ENCODE data around the gene FBP2. TPM values are rescaled to one million over a fixed set of nuclear protein-coding genes. Genes with fewer than 3 reads are reported as not detected.

FBP2 gene
- total and polyA plus RNA-seq, 2 of the 8 experiments (the other 6 are each of a cell fraction or from before 2014, with no cell fraction given): not detected

DNA sequence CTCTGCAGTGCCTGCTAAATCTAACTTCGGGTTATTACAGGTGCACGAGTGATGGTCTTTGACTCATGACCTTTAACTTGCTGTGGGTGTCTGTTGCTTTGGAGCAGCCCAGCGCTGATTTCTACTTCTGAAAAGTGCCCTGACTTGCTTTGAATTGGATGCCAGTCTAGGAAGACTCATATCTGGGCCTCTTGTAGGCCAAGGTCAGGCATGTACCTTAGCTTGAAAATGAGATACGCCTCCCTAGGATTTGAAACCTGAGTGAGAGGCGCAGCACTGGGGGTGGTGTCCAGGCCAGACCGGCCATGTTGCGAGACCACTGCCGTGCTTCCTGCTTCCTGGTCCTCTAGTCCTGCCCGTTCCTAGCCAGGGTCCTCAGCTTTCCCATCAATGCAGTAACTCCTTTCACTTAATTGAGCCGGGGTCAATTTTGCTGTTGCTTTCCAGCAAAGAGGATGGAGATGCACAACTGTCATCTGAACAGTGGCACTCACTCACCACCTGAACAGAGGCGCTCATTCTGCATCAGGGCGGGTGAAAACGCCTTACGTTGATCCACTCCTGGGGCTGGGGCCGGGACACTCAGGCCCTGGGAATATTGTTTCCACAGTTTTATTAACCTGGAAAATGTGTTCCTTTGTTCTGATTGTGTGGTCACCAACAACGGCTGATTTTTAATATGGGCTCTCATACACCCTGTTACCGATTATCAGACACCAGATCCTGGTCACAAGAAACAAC is 24.5 kb downstream of the FBP2 start:
- Histone ChIP-seq H3K23ac (ENCODE audit: insufficient read length) (no peak overlapping the region), H3K18ac (ENCODE audit: extremely low read depth, low read length) (no peak overlapping the region), H4K20me1 (replicated peaks in 1 of 2; ENCODE audit: control insufficient read depth in 1 of 2, insufficient read depth in 2 of 2, low read length in 2 of 2) (no peaks in the 10 kb centered on the region), H3K27me3 (replicated peaks in 1 of 4; ENCODE audit: control insufficient read depth in 3 of 4, extremely low read depth in 1 of 4, insufficient read depth in 3 of 4, low read length in 3 of 4) (peaks cover 0 to 2% (median 0%) of the 10 kb centered on the region in 4 experiments; a peak in 1 of 7 replicates), H3K36me3 (ENCODE audit: control insufficient read depth in 2 of 4, insufficient read depth in 4 of 4, low read length in 3 of 4) (0 out of 8 replicates have a peak, but pooled peaks cover 0 to 3% (median 0%) of the 10 kb centered on the region in 4 experiments), H3K4ac (replicated peaks; ENCODE audit: insufficient read length, low read depth, low read length) (no peak overlapping the region), H4K8ac (ENCODE audit: extremely low read depth, insufficient read depth, low read length) (no peak overlapping the region), H2BK12ac (ENCODE audit: low read depth, low read length) (no peak overlapping the region), H3K79me2 (ENCODE audit: control insufficient read depth in 1 of 2, insufficient read depth in 2 of 2, low read length in 2 of 2) (no peaks in the 10 kb centered on the region), H3K79me1 (ENCODE audit: low read depth, low read length) (no peaks in the 10 kb centered on the region), H4K91ac (replicated peaks; ENCODE audit: insufficient read length, low read length) (no peak overlapping the region), H3K27ac (ENCODE audit: low read depth, low read length) (no peak overlapping the region), H3K4me3 (ENCODE audit: extremely low read depth in 1 of 4, insufficient read depth in 2 of 4, low read depth in 3 of 4, low read length in 4 of 4) (no peak overlapping the region), H2BK15ac (ENCODE audit: low read length) (no peak overlapping the region), H2BK5ac (ENCODE audit: low read depth, low read length) (no peak overlapping the region), H3K14ac (ENCODE audit: insufficient read length) (no peak overlapping the region), H2AK5ac (ENCODE audit: low read depth, low read length) (no peak overlapping the region), H3K23me2 (ENCODE audit: low read depth, low read length) (no peaks in the 10 kb centered on the region), H2BK120ac (replicated peaks; ENCODE audit: low read depth, low read length) (no peak overlapping the region), H3K9me3 (ENCODE audit: insufficient read depth in 2 of 2, low read depth in 1 of 2, low read length in 1 of 2) (no peaks in the 10 kb centered on the region), H3K9ac (replicated peaks in 1 of 4; ENCODE audit: extremely low read depth in 1 of 4, low read depth in 3 of 4, low read length in 3 of 4) (no peak overlapping the region), H3K4me1 (replicated peaks in 1 of 4; ENCODE audit: control insufficient read depth in 3 of 4, insufficient read depth in 4 of 4, low read length in 3 of 4) (peaks cover 0 to 7% (median 1%) of the 10 kb centered on the region in 4 experiments; a peak in 2 of 7 replicates), H2BK20ac (ENCODE audit: low read length) (no peak overlapping the region), H4K5ac (ENCODE audit: insufficient read length, low read depth, low read length) (no peak overlapping the region), H3K56ac (replicated peaks; ENCODE audit: insufficient read length, low read depth, low read length) (no peak overlapping the region), H2AFZ (ENCODE audit: low read length) (no peak overlapping the region), H3K4me2 (ENCODE audit: insufficient read depth in 1 of 2, low read depth in 2 of 2, low read length in 2 of 2) (0 out of 4 replicates have a peak overlapping the region, but pooled peaks have one; percentile 17 to 22)
- no peak for FAIRE-seq
- DNase-seq (ENCODE audit: low read depth in 1 of 2, low spot score in 2 of 2): peak in 1 of 2 experiments; percentile 41
- ChIA-PET CTCF (ENCODE audit: partially characterized antibody) (interaction anchor here (1.1 to 1.9 kb wide), 4 partner anchors 10 to 44 kb away, joined by 4 to 7 read pairs (median 5); partner anchors contain the start of gene PCAT7), POLR2A (ENCODE audit: partially characterized antibody) (interaction anchor here (0.9 to 4.2 kb wide), 5 partner anchors 8 to 36 kb away, joined by 3 to 17 read pairs (median 4); partner anchors contain the start of genes FBP2 and PCAT7)
- 86% methylated on average over 17 of the region's 17 CpGs; no CpG with 5 or more reads in 1 of the 2 experiments for WGBS, 2 experiments (ENCODE audit: extremely low coverage in 1 of 2, insufficient coverage in 1 of 2, insufficient read length in 1 of 2, insufficient replicate concordance in 2 of 2, low coverage in 1 of 2, low lambda C conversion rate in 2 of 2, missing lambda C conversion rate in 1 of 2)
- TF ChIP-seq TCF12 (IDR thresholded peaks at IDR 0.05; ENCODE audit: low read depth, low read length) (no peak), JUND (IDR thresholded peaks at IDR 0.05; ENCODE audit: low read length) (no peak), TAF7 (optimal IDR thresholded peaks at IDR 0.05; ENCODE audit: borderline replicate concordance, low read depth, low read length) (no peak), CHD2 (IDR thresholded peaks at IDR 0.05; ENCODE audit: low read length) (no peak), GABPA (IDR thresholded peaks at IDR 0.05; ENCODE audit: borderline replicate concordance, insufficient read depth, low read length) (no peak), CBX8 (IDR thresholded peaks at IDR 0.05; ENCODE audit: borderline replicate concordance, low read depth, low read length) (no peak), POU5F1 (IDR thresholded peaks at IDR 0.05; ENCODE audit: low read depth, low read length) (no peak), MAFK (IDR thresholded peaks at IDR 0.05; ENCODE audit: low read depth, low read length) (no peak), POLR2AphosphoS5 (IDR thresholded peaks at IDR 0.05; ENCODE audit: low read depth, low read length) (no peak), EZH2 (IDR thresholded peaks at IDR 0.05; ENCODE audit: low read depth, low read length, severe bottlenecking) (no peak), SP1 (IDR thresholded peaks at IDR 0.05; ENCODE audit: low read depth, low read length) (no peak), ZNF274 (IDR thresholded peaks at IDR 0.05; ENCODE audit: borderline replicate concordance, extremely low read depth, low read length) (no peak), TEAD4 (IDR thresholded peaks at IDR 0.05; ENCODE audit: low read depth, low read length) (no peak)

Data from H1 (cell line).